ENCODE measurements around the gene RNF11.

RNF11 gene

GRCh38 chr1:51316113-51316845, 80.2 kb downstream of the RNF11 start:
- FAIRE-seq: no peak

- no peak for FAIRE-seq
Observed at GRCh38 chr1:51316846-51317120, 80.7 kb downstream of the RNF11 start.

- no peak for FAIRE-seq
Observed at GRCh38 chr1:51317798-51318197, 81.7 kb downstream of the RNF11 start.

- no peak for FAIRE-seq
Observed at GRCh38 chr1:51320967-51321923, 85.2 kb downstream of the RNF11 start.

- FAIRE-seq: no peak
Observed at GRCh38 chr1:51321924-51322280, 85.8 kb downstream of the RNF11 start.

GRCh38 chr1:51322417-51323101, 86.5 kb downstream of the RNF11 start:
- no peak for FAIRE-seq
